ENCODE results near the gene TPCN2. TPM values are rescaled to one million over a fixed set of nuclear protein-coding genes. Genes with fewer than 3 reads are reported as not detected.

The TPCN2 gene
- total RNA-seq, 1 donor from 2014 or later: 23.7 TPM

DNA sequence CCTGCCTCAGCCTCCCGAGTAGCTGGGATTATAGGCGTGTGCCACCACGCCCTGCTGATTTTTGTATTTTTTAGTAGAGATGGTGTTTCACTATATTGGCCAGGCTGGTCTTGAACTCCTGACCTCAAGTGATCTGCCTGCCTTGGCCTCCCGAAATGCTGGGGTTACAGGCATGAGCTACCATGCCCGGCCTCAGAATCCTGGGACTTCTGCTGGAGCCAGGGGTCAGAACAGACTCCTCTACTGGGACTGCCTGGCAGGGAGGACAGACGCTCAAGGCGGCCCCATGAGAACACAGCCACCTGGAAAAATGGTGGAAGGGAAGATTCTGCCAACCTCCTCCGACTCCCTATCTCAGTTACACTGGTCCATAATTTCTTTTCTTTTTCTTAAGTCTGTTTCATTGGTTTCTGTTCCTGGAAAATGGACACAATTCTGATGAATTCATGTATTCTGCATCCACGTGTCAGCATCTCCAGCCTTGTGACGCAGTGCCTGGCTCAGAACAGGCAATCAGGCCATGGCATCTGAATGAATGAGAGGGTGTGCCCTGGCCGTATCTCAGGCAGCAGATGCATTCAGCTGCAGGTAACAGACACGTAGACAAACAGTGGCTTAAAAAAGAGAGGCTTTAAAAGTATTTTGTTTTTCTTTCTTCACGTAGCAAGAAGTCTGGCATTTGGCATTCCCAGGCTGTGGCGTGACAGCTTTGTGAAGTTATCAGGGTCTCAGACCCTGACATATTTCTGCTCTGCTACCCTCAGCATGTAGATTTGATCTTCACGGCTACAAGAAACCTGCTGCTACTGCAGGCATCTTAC is 111.8 kb downstream of the TPCN2 start:
- Mint-ChIP-seq H3K9me3 (peaks cover 17% of the 10 kb centered on the region), H3K27ac (no peak overlapping the region), H3K4me1 (peaks cover 6% of the 10 kb centered on the region), H3K36me3 (peaks cover 2% of the 10 kb centered on the region), H3K4me3 (no peak overlapping the region), H3K27me3 (ENCODE audit: low read depth) (peaks cover 4% of the 10 kb centered on the region)
- no peak for DNase-seq (ENCODE audit: low spot score in 2 of 2, unreplicated experiment in 2 of 2)
- TF ChIP-seq, protein P1, sequence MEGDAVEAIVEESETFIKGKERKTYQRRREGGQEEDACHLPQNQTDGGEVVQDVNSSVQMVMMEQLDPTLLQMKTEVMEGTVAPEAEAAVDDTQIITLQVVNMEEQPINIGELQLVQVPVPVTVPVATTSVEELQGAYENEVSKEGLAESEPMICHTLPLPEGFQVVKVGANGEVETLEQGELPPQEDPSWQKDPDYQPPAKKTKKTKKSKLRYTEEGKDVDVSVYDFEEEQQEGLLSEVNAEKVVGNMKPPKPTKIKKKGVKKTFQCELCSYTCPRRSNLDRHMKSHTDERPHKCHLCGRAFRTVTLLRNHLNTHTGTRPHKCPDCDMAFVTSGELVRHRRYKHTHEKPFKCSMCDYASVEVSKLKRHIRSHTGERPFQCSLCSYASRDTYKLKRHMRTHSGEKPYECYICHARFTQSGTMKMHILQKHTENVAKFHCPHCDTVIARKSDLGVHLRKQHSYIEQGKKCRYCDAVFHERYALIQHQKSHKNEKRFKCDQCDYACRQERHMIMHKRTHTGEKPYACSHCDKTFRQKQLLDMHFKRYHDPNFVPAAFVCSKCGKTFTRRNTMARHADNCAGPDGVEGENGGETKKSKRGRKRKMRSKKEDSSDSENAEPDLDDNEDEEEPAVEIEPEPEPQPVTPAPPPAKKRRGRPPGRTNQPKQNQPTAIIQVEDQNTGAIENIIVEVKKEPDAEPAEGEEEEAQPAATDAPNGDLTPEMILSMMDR (IDR thresholded peaks at IDR 0.05; ENCODE audit: unreplicated experiment): no peak

DNA sequence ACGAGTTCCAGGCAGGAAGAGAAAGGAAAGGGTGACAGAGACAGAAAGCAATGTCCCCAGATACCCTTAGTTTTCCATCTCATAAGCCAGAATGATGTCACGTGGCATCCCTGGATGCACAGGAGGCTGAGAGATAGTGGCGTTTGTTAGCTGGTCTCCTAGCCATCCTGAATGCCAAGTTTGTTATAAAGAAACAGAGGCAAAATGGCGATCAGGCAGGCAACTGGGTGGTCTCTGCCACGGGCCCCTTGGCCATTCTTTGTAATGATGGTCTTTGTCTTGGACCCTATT is 112.3 kb downstream of the TPCN2 start:
- peaks cover 6% of the 10 kb centered on the region for H3K4me1 Mint-ChIP-seq
- peaks cover 5% of the 10 kb centered on the region for H3K27me3 Mint-ChIP-seq (ENCODE audit: low read depth)
- H3K36me3 Mint-ChIP-seq: peaks cover 2% of the 10 kb centered on the region
- no peak overlapping the region for H3K4me3 Mint-ChIP-seq
- no peak for DNase-seq (ENCODE audit: low spot score in 2 of 2, unreplicated experiment in 2 of 2)
- TF ChIP-seq, protein P1 (IDR thresholded peaks at IDR 0.05; ENCODE audit: unreplicated experiment): no peak
- no peak overlapping the region for H3K27ac Mint-ChIP-seq
- H3K9me3 Mint-ChIP-seq: peaks cover 17% of the 10 kb centered on the region

DNA sequence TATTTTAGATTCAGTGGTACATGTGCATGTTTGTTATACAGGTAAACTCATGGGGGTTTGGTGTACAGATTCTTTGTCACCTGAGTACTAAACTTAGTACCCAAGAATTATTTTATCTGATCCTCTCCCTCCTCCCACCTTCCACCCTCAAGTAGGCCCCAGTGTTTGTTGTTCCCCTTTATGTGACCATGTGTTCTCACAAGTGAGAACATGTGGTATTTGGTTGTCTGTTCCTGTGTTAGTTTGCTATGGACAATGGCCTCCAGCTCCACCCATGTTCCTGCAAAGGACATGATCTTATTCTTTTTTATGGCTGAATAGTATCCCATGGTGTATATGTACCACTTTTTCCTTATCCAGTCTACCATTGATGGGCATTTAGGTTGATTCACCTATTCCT is 113.8 kb downstream of the TPCN2 start:
- Mint-ChIP-seq H3K9me3 (peaks cover 17% of the 10 kb centered on the region), H3K27me3 (ENCODE audit: low read depth) (peaks cover 16% of the 10 kb centered on the region), H3K4me3 (no peak overlapping the region), H3K4me1 (no peaks in the 10 kb centered on the region), H3K27ac (no peak overlapping the region), H3K36me3 (peaks cover 2% of the 10 kb centered on the region)
- TF ChIP-seq, protein P1 (IDR thresholded peaks at IDR 0.05; ENCODE audit: unreplicated experiment): no peak
- DNase-seq (ENCODE audit: low spot score in 2 of 2, unreplicated experiment in 2 of 2): no peak

DNA sequence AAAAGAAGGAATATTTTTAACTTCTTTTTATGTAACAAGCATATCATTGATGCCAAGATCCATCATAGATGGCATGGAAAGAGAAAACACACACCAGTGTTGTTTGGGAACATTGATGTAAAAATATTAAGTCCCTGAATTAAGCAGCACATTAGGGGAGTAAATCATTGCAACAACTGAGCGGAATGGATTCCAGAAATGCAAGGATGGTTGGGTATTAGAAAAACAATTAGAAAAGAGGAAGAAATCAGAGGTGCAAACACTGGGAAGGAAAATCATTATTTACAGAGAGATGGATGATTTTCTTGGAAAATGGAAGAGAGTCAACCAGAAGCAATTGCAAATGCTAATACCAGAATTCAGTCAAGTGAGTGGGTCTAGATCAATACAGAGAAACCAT is 115.1 kb downstream of the TPCN2 start:
- Mint-ChIP-seq H3K27ac (no peak overlapping the region), H3K9me3 (peaks cover 17% of the 10 kb centered on the region), H3K4me3 (no peak overlapping the region), H3K27me3 (ENCODE audit: low read depth) (peaks cover 20% of the 10 kb centered on the region), H3K36me3 (peaks cover 2% of the 10 kb centered on the region), H3K4me1 (no peaks in the 10 kb centered on the region)
- DNase-seq (ENCODE audit: low spot score in 2 of 2, unreplicated experiment in 2 of 2): no peak
- TF ChIP-seq, protein P1 (IDR thresholded peaks at IDR 0.05; ENCODE audit: unreplicated experiment): no peak

DNA sequence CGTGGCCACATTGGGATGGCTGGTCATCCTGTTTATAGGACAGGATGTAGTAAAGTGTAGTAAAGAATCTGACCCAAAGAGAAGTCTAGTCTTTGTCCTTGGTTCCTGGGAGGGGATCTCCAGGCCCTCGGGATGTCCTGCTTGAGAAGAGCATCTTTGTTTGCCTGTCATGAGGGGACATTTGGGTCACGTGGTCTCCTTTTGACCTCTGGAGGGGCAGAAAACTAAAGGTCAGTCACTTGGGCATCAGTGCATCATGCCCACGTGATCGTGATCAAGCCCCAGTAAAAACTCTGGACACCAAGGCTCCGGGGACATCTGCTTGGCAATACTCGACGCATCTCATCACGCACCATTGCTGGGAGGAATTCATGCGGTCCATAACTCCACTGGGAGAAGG is 116.1 kb downstream of the TPCN2 start:
- H3K36me3 Mint-ChIP-seq: peaks cover 2% of the 10 kb centered on the region
- TF ChIP-seq, protein P1 (IDR thresholded peaks at IDR 0.05; ENCODE audit: unreplicated experiment): no peak
- no peak overlapping the region for H3K4me3 Mint-ChIP-seq
- DNase-seq (ENCODE audit: low spot score in 2 of 2, unreplicated experiment in 2 of 2): no peak
- peaks cover 17% of the 10 kb centered on the region for H3K9me3 Mint-ChIP-seq
- no peaks in the 10 kb centered on the region for H3K4me1 Mint-ChIP-seq
- H3K27me3 Mint-ChIP-seq (ENCODE audit: low read depth): peaks cover 20% of the 10 kb centered on the region
- H3K27ac Mint-ChIP-seq: no peak overlapping the region

All from mesothelial cell of epicardium (in vitro differentiated cells).